Measurements from ENCODE around the gene STRIT1. TPM values are rescaled to one million over a fixed set of nuclear protein-coding genes. Genes with fewer than 3 reads are reported as not detected.

The STRIT1 gene
- total RNA-seq, 2 donors from 2014 or later = not detected

DNA sequence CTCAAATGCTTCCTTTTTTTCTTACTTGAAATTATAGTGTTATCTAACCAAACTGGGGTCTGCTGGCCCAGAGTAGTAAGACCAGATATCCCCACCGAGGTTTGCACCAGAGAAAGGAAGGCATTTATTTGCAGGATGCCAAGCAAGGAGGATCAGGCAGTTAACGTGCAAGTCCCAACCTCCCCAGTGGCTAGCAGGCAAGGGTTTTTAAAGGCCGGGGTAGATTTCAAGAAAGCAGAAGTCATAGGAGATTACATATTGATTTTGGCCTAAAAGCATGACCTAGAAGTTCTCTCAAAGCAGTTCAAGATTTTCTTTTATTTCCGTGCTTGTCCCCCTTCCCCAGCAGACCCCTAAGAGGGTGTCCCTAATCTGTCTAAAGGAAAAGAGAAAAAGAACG, 32.8 kb upstream of the STRIT1 start:
- no peak overlapping the region for H3K4me3 Mint-ChIP-seq
- ATAC-seq (replicated peaks in 1 of 2) (no peak), DNase-seq (no peak)
- no peak overlapping the region for H3K27ac Mint-ChIP-seq
- no peaks in the 10 kb centered on the region for H3K4me1 Mint-ChIP-seq (ENCODE audit: low read depth)
- no peaks in the 10 kb centered on the region for H3K36me3 Mint-ChIP-seq (ENCODE audit: insufficient read depth in 2 of 2)
- H3K9me3 Mint-ChIP-seq = no peaks in the 10 kb centered on the region
- H3K27me3 Mint-ChIP-seq (ENCODE audit: low read depth) = no peaks in the 10 kb centered on the region

DNA sequence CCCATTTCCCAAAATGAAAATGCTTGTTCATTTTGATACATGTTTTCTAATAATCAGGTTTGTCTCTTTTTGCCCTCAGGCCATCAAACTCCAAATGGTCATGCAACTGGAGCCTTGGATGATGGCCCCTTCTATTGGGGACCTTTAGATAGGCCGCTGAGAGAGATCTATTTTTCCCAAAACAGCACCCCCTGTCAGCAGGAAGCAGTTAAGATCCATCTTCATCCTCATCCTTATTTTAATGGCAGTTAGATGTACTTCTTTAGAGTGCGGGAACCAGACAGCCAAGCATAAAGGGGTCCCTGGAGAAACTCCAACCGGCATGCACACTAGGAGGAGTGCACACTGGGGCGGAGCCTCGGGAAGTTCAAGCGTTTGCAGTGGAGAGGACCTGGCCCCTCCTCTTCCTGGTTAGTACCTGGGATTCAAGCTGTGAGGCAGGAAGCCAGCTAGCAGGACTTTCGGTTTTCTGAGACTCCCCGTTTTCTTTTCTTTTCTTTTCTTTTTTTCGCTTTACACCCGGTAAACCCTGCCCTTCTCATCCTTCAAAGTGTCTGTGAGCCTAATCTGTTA, 31.9 kb upstream of the STRIT1 start:
- no peaks in the 10 kb centered on the region for H3K9me3 Mint-ChIP-seq
- no peak overlapping the region for H3K4me3 Mint-ChIP-seq
- ATAC-seq (replicated peaks in 1 of 2) (no peak), DNase-seq (no peak)
- no peaks in the 10 kb centered on the region for H3K27me3 Mint-ChIP-seq (ENCODE audit: low read depth)
- H3K36me3 Mint-ChIP-seq (ENCODE audit: insufficient read depth in 2 of 2) = no peaks in the 10 kb centered on the region
- no peaks in the 10 kb centered on the region for H3K4me1 Mint-ChIP-seq (ENCODE audit: low read depth)
- no peak overlapping the region for H3K27ac Mint-ChIP-seq

GRCh38 chr3:155323063-155323666, 29.7 kb upstream of the STRIT1 start:
- Mint-ChIP-seq H3K4me1 (ENCODE audit: low read depth) (no peaks in the 10 kb centered on the region), H3K9me3 (no peaks in the 10 kb centered on the region), H3K36me3 (ENCODE audit: insufficient read depth in 2 of 2) (no peaks in the 10 kb centered on the region), H3K4me3 (no peak overlapping the region), H3K27me3 (ENCODE audit: low read depth) (no peaks in the 10 kb centered on the region), H3K27ac (no peak overlapping the region)
- DNase-seq = peak; percentile 7 to 12
- peak in 1 of 2 donors; percentile 54 for ATAC-seq (replicated peaks in 1 of 2)

DNA sequence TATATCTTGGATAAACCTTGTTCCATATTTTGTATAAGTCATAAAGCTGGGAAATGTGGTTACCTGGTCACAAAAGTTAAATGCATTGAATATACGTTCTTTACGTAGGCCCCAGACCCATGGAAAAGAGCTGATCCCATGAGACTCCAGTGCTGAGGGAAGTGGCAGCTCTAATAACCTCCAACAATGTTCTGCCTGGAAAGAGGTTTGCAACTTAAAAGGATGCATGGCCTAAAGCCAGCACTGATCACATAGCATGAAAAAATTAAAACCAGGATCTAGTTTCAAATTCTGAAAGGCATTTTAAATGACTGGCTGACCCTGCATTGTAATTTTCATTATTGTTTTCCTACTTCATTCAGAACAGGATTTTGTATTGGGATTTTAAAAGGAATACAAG, 27.9 kb upstream of the STRIT1 start:
- H3K27ac Mint-ChIP-seq = no peak overlapping the region
- H3K9me3 Mint-ChIP-seq = no peaks in the 10 kb centered on the region
- no peaks in the 10 kb centered on the region for H3K27me3 Mint-ChIP-seq (ENCODE audit: low read depth)
- no peak for DNase-seq
- no peaks in the 10 kb centered on the region for H3K36me3 Mint-ChIP-seq (ENCODE audit: insufficient read depth in 2 of 2)
- H3K4me1 Mint-ChIP-seq (ENCODE audit: low read depth) = no peaks in the 10 kb centered on the region
- no peak overlapping the region for H3K4me3 Mint-ChIP-seq
- ATAC-seq (replicated peaks in 1 of 2) = no peak

DNA sequence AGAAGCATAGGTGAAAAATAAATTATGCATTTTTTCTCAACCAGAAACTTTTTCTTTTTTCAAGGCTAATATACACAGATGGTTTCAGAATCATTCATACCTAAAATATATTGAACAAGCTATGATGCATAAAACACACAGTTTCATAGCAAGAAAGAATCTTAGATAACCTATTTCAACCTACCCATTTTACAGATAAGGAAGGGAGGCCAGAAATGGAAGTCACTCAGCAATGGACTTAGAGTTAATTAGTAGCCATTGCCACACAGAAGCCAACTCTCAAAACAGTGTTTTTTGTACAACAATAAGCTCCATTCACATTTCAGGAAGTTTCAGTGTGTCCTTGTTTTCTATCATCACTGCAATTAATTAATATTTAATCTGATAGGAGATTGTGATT, 27.5 kb upstream of the STRIT1 start:
- no peaks in the 10 kb centered on the region for H3K4me1 Mint-ChIP-seq (ENCODE audit: low read depth)
- no peak overlapping the region for H3K4me3 Mint-ChIP-seq
- no peaks in the 10 kb centered on the region for H3K9me3 Mint-ChIP-seq
- H3K27ac Mint-ChIP-seq = no peak overlapping the region
- H3K36me3 Mint-ChIP-seq (ENCODE audit: insufficient read depth in 2 of 2) = no peaks in the 10 kb centered on the region
- DNase-seq (no peak), ATAC-seq (replicated peaks in 1 of 2) (no peak)
- no peaks in the 10 kb centered on the region for H3K27me3 Mint-ChIP-seq (ENCODE audit: low read depth)

DNA sequence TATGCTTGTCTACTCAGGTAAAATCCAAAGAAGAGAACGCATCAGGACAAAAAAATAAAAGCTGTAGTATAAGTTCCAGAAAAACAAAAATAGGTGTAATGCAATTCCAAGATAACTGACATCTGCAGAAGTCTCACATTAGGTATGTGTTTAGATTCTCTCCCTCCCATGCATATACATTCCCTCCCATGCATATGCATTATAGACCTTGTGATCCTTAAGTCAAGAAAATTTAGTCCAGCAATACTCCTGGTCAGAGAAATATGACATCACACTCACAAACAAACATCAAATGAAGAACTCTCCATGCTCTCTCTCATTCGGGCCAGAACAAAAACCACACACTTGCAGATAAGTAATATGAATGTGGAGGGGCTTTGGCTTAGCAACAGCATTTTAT, 25.3 kb upstream of the STRIT1 start:
- no peak overlapping the region for H3K4me3 Mint-ChIP-seq
- no peaks in the 10 kb centered on the region for H3K36me3 Mint-ChIP-seq (ENCODE audit: insufficient read depth in 2 of 2)
- ATAC-seq (replicated peaks in 1 of 2) (no peak), DNase-seq (no peak)
- H3K27ac Mint-ChIP-seq = no peak overlapping the region
- no peaks in the 10 kb centered on the region for H3K27me3 Mint-ChIP-seq (ENCODE audit: low read depth)
- no peaks in the 10 kb centered on the region for H3K4me1 Mint-ChIP-seq (ENCODE audit: low read depth)
- H3K9me3 Mint-ChIP-seq = no peaks in the 10 kb centered on the region

- H3K9me3 Mint-ChIP-seq = no peaks in the 10 kb centered on the region
- DNase-seq (no peak), ATAC-seq (replicated peaks in 1 of 2) (no peak)
- no peak overlapping the region for H3K4me3 Mint-ChIP-seq
- H3K4me1 Mint-ChIP-seq (ENCODE audit: low read depth) = no peaks in the 10 kb centered on the region
- H3K27me3 Mint-ChIP-seq (ENCODE audit: low read depth) = no peaks in the 10 kb centered on the region
- H3K36me3 Mint-ChIP-seq (ENCODE audit: insufficient read depth in 2 of 2) = no peaks in the 10 kb centered on the region
- H3K27ac Mint-ChIP-seq = no peak overlapping the region
Measured at GRCh38 chr3:155317211-155317610, 23.7 kb upstream of the STRIT1 start.

- ATAC-seq (replicated peaks in 1 of 2) (no peak), DNase-seq (no peak)
- Mint-ChIP-seq H3K27ac (no peak overlapping the region), H3K27me3 (ENCODE audit: low read depth) (no peaks in the 10 kb centered on the region), H3K4me3 (no peak overlapping the region), H3K4me1 (ENCODE audit: low read depth) (no peaks in the 10 kb centered on the region), H3K36me3 (ENCODE audit: insufficient read depth in 2 of 2) (no peaks in the 10 kb centered on the region), H3K9me3 (no peaks in the 10 kb centered on the region)
Measured at GRCh38 chr3:155316426-155316825, 22.9 kb upstream of the STRIT1 start.

DNA sequence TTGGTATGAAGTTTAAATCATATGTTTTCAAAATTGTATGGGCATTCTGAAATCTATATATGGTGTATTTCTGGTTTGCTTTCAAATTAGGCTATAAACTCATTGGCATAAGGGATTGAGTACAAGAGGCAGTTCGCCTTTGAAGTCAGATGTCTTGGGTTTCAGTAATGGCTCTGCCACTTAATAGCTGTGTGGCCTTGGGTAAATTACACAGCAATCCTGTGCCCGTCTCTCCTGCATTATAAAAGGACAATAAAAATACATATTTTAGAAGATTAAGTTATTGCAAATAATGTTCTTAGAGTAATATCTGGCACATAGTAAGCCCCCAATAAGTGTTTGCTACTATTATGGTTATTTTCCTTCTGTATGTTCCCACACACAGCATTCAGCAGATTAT, 20.4 kb upstream of the STRIT1 start:
- Mint-ChIP-seq H3K36me3 (ENCODE audit: insufficient read depth in 2 of 2) (no peaks in the 10 kb centered on the region), H3K4me3 (no peak overlapping the region)
- ATAC-seq (replicated peaks in 1 of 2) = no peak

DNA sequence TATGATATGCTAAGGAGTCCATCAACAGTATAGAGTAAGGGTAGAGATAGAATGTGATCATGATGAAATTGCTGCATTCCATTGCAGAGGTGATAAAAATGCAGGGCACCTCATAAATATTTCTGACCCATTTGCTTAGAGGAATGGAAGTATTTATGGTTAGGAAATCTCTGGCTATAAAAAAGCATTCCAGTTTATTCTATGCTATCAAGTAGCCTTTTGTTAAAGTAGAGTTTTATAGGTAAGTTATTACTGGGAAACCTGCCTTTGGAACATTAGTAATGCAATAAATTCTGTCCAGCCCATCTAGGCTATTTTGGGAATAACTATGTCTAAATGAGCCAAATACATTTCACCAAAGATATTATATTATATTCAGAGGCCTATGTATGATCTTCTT, 19.8 kb upstream of the STRIT1 start:
- Mint-ChIP-seq H3K4me1 (ENCODE audit: low read depth) (no peaks in the 10 kb centered on the region), H3K27ac (no peak overlapping the region), H3K36me3 (ENCODE audit: insufficient read depth in 2 of 2) (no peaks in the 10 kb centered on the region), H3K4me3 (no peak overlapping the region), H3K9me3 (no peaks in the 10 kb centered on the region), H3K27me3 (ENCODE audit: low read depth) (no peaks in the 10 kb centered on the region)
- DNase-seq = no peak
- no peak for ATAC-seq (replicated peaks in 1 of 2)

More for the DNA sequence above, 20.4 kb upstream of the STRIT1 start:
- no peak for DNase-seq
- no peaks in the 10 kb centered on the region for H3K4me1 Mint-ChIP-seq (ENCODE audit: low read depth)
- H3K27ac Mint-ChIP-seq = no peak overlapping the region
- no peaks in the 10 kb centered on the region for H3K27me3 Mint-ChIP-seq (ENCODE audit: low read depth)
- no peaks in the 10 kb centered on the region for H3K9me3 Mint-ChIP-seq

- no peak overlapping the region for H3K4me3 Mint-ChIP-seq
- no peaks in the 10 kb centered on the region for H3K9me3 Mint-ChIP-seq
- no peak for ATAC-seq (replicated peaks in 1 of 2)
- no peak for DNase-seq
- no peaks in the 10 kb centered on the region for H3K27me3 Mint-ChIP-seq (ENCODE audit: low read depth)
- H3K36me3 Mint-ChIP-seq (ENCODE audit: insufficient read depth in 2 of 2) = no peaks in the 10 kb centered on the region
- H3K27ac Mint-ChIP-seq = no peak overlapping the region
- H3K4me1 Mint-ChIP-seq (ENCODE audit: low read depth) = no peaks in the 10 kb centered on the region
Measured at GRCh38 chr3:155312781-155313180, 19.3 kb upstream of the STRIT1 start.

DNA sequence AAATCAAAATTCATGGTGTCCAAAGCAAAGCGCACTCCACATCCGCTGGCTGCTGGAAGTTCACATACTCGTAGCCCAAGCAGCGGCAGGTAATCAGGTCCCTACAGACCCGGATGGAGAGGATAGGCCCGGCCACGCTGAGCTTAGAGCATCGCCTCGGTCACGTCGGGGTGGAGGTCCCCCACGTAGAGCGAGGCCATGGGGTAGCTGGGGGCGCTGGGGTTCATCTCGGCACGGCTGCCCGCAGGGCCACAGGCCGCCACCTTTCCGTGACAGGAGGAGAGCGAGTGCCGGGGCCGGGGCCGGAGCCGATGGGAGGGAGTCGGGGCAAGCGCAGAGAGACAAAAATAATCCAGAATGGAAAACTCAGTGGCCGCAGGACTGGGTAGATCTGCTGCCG, 16.1 kb upstream of the STRIT1 start:
- H3K4me3 Mint-ChIP-seq = no peak overlapping the region
- no peak for DNase-seq
- ATAC-seq (replicated peaks in 1 of 2) = no peak
- H3K27ac Mint-ChIP-seq = no peak overlapping the region
- H3K4me1 Mint-ChIP-seq (ENCODE audit: low read depth) = no peaks in the 10 kb centered on the region
- H3K27me3 Mint-ChIP-seq (ENCODE audit: low read depth) = no peaks in the 10 kb centered on the region
- H3K36me3 Mint-ChIP-seq (ENCODE audit: insufficient read depth in 2 of 2) = no peaks in the 10 kb centered on the region
- no peaks in the 10 kb centered on the region for H3K9me3 Mint-ChIP-seq

- Mint-ChIP-seq H3K36me3 (ENCODE audit: insufficient read depth in 2 of 2) (no peaks in the 10 kb centered on the region), H3K27me3 (ENCODE audit: low read depth) (no peaks in the 10 kb centered on the region), H3K27ac (no peak overlapping the region), H3K4me1 (ENCODE audit: low read depth) (no peaks in the 10 kb centered on the region), H3K4me3 (no peak overlapping the region), H3K9me3 (no peaks in the 10 kb centered on the region)
- ATAC-seq (replicated peaks in 1 of 2) (no peak), DNase-seq (no peak)
Measured at GRCh38 chr3:155308831-155309230, 15.3 kb upstream of the STRIT1 start.

DNA sequence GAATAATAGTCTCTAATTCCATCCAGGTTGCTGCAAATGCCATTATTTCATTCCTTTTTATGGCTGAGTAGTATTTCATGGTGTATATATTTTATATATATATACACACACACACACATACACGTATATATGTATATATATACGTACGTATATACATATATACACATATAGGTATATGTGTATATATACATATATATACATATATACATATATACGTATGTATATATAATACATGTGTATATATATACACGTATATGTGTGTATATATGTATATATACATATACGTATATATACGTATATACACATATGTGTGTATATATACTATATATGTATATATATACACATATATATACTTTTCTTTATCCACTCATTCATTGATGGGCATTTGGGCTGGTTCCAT, 13.7 kb upstream of the STRIT1 start:
- Mint-ChIP-seq H3K27ac (no peak overlapping the region), H3K4me1 (ENCODE audit: low read depth) (no peaks in the 10 kb centered on the region), H3K36me3 (ENCODE audit: insufficient read depth in 2 of 2) (no peaks in the 10 kb centered on the region), H3K27me3 (ENCODE audit: low read depth) (no peaks in the 10 kb centered on the region), H3K9me3 (no peaks in the 10 kb centered on the region), H3K4me3 (no peak overlapping the region)
- DNase-seq (no peak), ATAC-seq (replicated peaks in 1 of 2) (no peak)
